Umbilical cord (tissue), 2 donors: ENCODE measurements around the gene MAT2A. TPM values are rescaled to one million over a fixed set of nuclear protein-coding genes. Genes with fewer than 3 reads are reported as not detected.
"Not testable (repeated sequence)": the region's sequence is repeated elsewhere in the genome, so short reads cannot be mapped to it uniquely, and the experiment has no call there.

Source experiments
- DNase-seq: peaks from one replicate; pipeline ENCODE4 v3.0.0-alpha.2; 2015; ENCODE audit warnings: low spot score
- total RNA-seq: library from RNA; depleted of rRNA; stranded (reverse); fragments of >200 nt; gene quantifications from one replicate; pipeline ENCODE4 v1.2.3, GENCODE V29; 2014; ENCODE audit warnings: low replicate concordance; ENCODE audit not compliant: insufficient read depth

Gene MAT2A
- total RNA-seq, 1 donor from 2014 or later, result 67.7 TPM

GRCh38 chr2:85578243-85579180 is 39.5 kb downstream of the MAT2A start:
- DNase-seq, result peak; percentile 86

DNA sequence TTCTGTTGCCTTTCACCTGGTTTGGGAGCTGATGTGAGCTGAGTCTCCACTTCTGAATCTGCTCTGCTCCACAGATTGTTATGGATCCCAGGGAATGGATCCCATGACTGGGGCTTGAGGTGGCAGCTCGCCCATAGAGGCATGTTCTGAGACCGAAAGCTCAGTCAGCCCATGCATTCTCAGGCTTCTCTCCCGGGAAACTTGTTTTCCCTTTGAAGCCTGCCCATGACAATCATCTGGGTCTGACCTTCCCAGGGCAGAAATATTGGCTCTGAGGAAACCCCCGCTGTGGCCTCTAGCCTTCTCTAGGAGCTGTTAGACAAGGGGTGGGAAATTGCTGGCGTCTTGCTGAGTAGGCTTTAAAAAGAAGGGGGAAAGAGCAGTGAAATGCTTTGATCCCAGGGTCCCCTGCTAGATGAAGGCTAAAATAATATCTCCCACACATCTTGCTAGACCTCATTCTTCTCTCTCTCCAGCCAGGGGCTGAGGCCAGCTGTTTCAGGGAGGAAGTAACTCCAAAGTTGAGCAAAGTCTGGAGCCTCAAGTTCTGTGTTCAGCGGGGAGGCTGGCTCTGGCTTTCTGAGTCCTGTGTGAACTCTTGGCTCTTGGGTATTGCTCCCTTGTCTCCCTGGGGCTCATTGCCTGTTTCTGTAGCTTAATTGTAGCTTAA is 40.4 kb downstream of the MAT2A start:
- peak; percentile 70 for DNase-seq

DNA sequence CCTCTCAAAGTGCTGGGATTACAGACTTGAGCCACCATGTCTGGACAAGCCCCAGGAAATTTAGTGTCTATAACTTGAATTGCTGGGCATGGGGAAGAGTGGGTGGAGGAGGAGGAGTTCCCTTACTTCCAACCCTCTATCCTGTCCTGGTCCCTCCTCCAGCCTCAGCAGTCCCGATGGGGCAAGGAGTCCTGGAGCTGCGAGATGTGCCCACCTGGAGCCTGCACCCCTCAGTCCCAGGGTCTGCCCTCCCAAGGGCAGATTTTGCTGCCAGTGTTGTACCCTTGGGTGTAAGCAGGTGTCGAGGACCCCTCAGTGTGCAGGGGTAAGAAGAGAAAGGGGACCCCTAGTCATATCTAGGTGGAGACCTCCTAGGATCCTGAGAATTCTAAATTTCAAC is 41.2 kb downstream of the MAT2A start:
- DNase-seq, result no peak

DNA sequence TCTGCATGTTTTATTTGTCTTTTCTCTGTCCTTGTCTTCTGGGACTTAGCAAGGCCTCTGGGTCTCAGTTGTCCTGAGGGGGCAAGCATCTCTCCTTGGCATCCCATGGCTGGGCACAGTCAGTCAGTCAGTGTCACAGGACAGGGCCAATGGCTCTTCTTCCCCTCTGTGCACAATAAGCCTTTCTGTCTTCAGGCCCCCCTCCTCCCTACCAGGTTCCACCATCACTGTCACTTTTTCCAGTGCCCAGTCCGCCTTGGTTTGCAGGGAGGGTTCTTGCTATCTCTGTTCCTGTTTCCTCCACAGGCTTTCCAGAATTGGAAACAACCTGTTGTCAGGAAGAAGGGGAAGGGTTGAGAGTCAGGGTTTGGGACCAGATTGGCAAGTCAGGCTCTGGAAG is 43.5 kb downstream of the MAT2A start:
- DNase-seq, result no peak

GRCh38 chr2:85583667-85584353 is 44.8 kb downstream of the MAT2A start:
- no peak for DNase-seq

- peak; percentile 40 for DNase-seq
Observed at GRCh38 chr2:85584354-85584856, 45.4 kb downstream of the MAT2A start, which contains the start of gene VAMP5. Gene VAMP5, plus strand, starts transcription at chr2:85584431. Its CDS starts 60 bp downstream, at chr2:85584491.

DNA sequence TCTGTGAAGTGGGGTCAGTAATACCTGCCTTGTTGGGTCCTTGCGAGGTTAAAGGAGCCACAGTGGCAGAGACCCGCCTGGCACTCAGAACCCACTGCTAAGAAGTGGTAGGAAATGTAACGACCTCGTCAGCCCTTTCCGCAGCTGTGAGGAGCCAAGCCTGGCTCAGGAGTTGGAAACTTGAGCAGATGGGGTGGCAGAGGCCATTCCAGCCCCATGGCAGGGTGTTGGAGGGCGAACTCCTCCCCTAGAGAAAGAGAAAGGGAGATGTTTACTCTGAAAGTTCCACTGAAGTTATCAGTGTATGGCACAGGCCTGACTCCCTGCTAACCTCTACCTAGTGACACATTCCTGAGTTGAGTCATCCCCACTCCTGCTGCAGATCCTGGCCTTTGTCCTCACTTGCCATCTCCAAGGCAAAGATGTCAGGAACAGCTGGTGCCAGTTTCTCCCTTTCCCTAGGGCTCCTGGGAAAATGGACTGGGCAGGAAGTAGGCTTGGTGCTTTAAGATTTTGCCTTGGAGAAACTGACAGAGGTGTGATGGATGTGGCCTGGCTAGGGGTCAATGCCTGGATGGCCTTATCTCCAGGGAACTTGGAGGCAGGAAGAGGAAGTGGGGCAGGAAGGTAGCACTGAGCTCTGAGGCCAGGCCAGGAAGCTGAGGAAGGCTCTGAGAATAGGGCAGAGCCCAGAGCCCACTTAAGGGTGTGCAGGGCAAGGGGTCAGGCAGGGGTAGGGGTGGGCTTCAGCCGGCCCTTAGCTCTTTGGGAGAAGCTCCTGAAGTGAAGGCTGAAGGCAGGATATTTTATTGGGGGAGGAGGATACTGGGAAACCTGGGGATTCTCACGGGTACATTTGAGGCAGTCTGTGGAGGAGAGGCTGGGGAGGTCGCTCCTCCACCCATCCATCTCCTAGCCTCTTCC is 46.2 kb downstream of the MAT2A start:
- peak; percentile 32 for DNase-seq

GRCh38 chr2:85585781-85586105 is 46.8 kb downstream of the MAT2A start:
- DNase-seq, result peak; percentile 38

DNA sequence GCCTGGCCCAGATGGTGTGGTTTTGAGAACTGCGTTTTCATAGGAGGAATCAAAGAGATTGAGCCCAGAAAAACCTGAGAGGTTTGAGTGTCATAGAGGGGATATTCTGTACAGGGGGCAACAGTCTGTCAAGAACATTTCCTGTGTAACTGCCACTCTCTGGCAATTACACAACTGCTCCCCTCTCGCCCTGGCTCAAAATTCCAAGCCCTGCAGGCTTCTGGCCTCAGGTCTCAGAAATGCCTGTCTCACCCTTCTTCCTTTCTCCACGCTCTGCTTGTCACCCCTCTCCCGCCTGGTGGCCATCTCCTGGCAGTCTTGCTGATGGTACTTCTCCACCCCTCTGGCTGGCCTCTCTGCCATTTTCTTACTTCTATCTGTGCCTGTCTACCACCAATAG is 49.3 kb downstream of the MAT2A start:
- no peak for DNase-seq

DNA sequence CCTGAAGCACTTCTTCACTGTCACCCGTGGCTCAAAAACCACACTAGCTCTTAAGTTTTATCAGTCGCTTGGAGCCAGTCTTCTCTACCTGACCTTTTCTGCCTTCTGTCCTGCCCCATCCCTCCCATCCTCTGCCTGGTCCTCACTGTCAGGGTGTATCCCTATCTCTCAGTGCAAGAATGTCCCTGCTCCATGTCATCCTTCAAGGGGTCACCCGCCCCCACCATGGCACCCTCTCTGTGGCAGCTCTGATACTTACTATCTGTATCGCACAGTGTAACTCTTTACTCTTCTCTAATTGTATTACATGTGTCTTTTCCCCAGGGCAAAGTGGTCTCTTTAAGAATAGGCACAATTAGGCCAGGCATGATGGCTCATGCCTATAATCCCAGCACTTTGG is 49.7 kb downstream of the MAT2A start:
- DNase-seq, result no peak

- DNase-seq, result no peak
Observed at GRCh38 chr2:85589181-85589580, 50.2 kb downstream of the MAT2A start.

- peak; percentile 80 for DNase-seq
Observed at GRCh38 chr2:85589982-85590791, 51.2 kb downstream of the MAT2A start.

DNA sequence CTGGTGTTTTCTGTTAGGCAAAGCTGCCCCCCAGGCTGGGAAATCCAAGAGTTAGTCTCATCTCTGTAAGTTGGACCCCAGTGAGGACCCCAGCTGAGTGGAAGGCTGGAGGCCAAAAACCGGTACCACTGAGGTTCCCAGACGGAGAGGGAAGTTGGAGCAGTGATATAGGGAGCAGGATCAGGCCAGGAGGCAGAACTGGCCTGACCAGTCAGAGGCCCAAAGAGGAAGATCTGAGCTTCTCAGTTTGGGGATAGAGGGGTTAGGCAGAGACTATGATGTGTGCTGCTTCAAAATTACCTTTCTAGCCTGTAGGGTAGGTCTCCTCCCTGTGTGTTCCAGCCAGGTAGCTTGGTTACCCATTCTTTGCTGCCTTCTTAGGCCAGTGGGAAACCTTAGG is 52.0 kb downstream of the MAT2A start:
- no peak for DNase-seq

- DNase-seq, result no peak
Observed at GRCh38 chr2:85591563-85591962, 52.6 kb downstream of the MAT2A start.

GRCh38 chr2:85592299-85592698 is 53.3 kb downstream of the MAT2A start:
- DNase-seq, result not testable (repeated sequence)

- DNase-seq, result no peak
Observed at GRCh38 chr2:85593023-85593422, 54.1 kb downstream of the MAT2A start.
